ENCODE measurements around the gene MAP2K6. TPM values are rescaled to one million over a fixed set of nuclear protein-coding genes. Genes with fewer than 3 reads are reported as not detected.

Gene MAP2K6
- total RNA-seq, 2 donors from 2014 or later, result 5.4 to 14.1 TPM

GRCh38 chr17:69555056-69555455 is 140.6 kb downstream of the MAP2K6 start:
- H3K27ac ChIP-seq, result no peak overlapping the region
- DNase-seq (ENCODE audit: low spot score), result peak; percentile 6
- H3K9me3 ChIP-seq, result no peaks in the 10 kb centered on the region
- no peaks in the 10 kb centered on the region for H3K36me3 ChIP-seq
- no peaks in the 10 kb centered on the region for H3K27me3 ChIP-seq (replicated peaks; ENCODE audit: insufficient read depth)
- 51% methylated on average over 2 of the region's 2 CpGs for WGBS
- intact Hi-C loops (cut with DNase I), result no loop called here
- H3K4me3 ChIP-seq, result no peak overlapping the region
- no peaks in the 10 kb centered on the region for H3K4me1 ChIP-seq (replicated peaks)
- TF ChIP-seq CTCF (IDR thresholded peaks at IDR 0.05) (no peak), POLR2AphosphoS5 (IDR thresholded peaks at IDR 0.05) (peak; percentile 56)

DNA sequence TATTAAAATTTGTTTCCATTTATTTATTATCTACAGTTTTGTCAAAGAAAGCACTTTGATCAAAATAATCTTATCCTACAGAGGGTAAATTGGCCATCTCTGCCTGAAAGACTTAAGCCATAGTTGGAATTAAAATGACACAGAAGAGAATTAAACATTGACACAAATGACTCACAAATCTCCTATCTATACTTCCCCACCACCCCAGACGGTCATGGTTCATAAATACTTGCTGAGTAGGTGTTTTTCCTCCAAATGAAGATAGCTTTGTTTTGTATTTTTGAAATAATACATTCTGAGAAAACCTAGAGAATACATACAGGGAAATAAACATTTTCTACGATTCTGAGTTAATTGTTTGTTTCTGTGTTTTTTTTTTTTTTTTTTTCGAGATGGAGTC is 142.8 kb downstream of the MAP2K6 start:
- H3K4me1 ChIP-seq (replicated peaks), result no peaks in the 10 kb centered on the region
- WGBS, result 80% methylated on average over 3 of the region's 3 CpGs
- intact Hi-C loops (cut with DNase I), result no loop called here
- no peaks in the 10 kb centered on the region for H3K27me3 ChIP-seq (replicated peaks; ENCODE audit: insufficient read depth)
- no peak overlapping the region for H3K27ac ChIP-seq
- no peaks in the 10 kb centered on the region for H3K9me3 ChIP-seq
- DNase-seq (ENCODE audit: low spot score), result no peak
- H3K36me3 ChIP-seq, result no peaks in the 10 kb centered on the region
- TF ChIP-seq POLR2AphosphoS5 (IDR thresholded peaks at IDR 0.05) (no peak), CTCF (IDR thresholded peaks at IDR 0.05) (no peak), POLR2A (IDR thresholded peaks at IDR 0.05) (no peak)
- no peak overlapping the region for H3K4me3 ChIP-seq

GRCh38 chr17:69558796-69559195 is 144.3 kb downstream of the MAP2K6 start:
- intact Hi-C loops (cut with DNase I), result no loop called here
- 68% methylated on average over 6 of the region's 6 CpGs for WGBS
- Histone ChIP-seq H3K4me1 (replicated peaks) (no peaks in the 10 kb centered on the region), H3K36me3 (no peaks in the 10 kb centered on the region), H3K27ac (no peak overlapping the region), H3K27me3 (replicated peaks; ENCODE audit: insufficient read depth) (no peaks in the 10 kb centered on the region), H3K4me3 (no peak overlapping the region), H3K9me3 (no peaks in the 10 kb centered on the region)
- TF ChIP-seq POLR2AphosphoS5 (IDR thresholded peaks at IDR 0.05) (no peak), POLR2A (IDR thresholded peaks at IDR 0.05) (no peak), CTCF (IDR thresholded peaks at IDR 0.05) (no peak)
- no peak for DNase-seq (ENCODE audit: low spot score)

- WGBS, result 19% methylated on average over 3 of the region's 3 CpGs
- TF ChIP-seq CTCF (IDR thresholded peaks at IDR 0.05) (no peak), POLR2A (IDR thresholded peaks at IDR 0.05) (no peak), POLR2AphosphoS5 (IDR thresholded peaks at IDR 0.05) (peak; percentile 10)
- DNase-seq (ENCODE audit: low spot score), result no peak
- H3K36me3 ChIP-seq, result no peaks in the 10 kb centered on the region
- intact Hi-C loops (cut with DNase I), result loop anchor here (10.0 kb wide), 1 partner anchor 1064 kb away; no protein-coding TSS in a partner anchor
- H3K4me3 ChIP-seq, result no peak overlapping the region
- H3K27me3 ChIP-seq (replicated peaks; ENCODE audit: insufficient read depth), result no peaks in the 10 kb centered on the region
- H3K27ac ChIP-seq, result no peak overlapping the region
- H3K9me3 ChIP-seq, result no peaks in the 10 kb centered on the region
- H3K4me1 ChIP-seq (replicated peaks), result no peaks in the 10 kb centered on the region
These were observed 146.5 kb downstream of the MAP2K6 start for GRCh38 chr17:69560987-69561441.

DNA sequence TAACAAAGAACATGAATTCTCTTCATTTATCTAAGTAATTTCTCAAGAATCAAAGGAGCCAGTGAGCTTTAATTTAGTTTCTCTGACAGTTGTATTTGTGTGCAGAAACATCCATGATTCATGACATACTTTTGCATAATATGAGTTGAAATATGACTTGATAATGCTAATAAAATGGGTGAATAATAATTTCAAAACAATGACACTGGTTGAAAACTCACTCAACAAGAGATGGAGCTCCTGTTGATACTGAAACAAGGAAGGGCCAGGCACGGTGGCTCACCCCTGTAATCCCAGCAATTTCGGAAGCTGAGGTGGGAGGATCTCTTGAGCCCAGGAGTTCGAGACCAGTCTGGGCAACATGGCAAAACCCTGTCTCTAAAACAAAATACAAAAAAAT is 147.0 kb downstream of the MAP2K6 start:
- Histone ChIP-seq H3K27me3 (replicated peaks; ENCODE audit: insufficient read depth) (no peaks in the 10 kb centered on the region), H3K36me3 (no peaks in the 10 kb centered on the region), H3K4me3 (no peak overlapping the region), H3K4me1 (replicated peaks) (no peaks in the 10 kb centered on the region), H3K9me3 (no peaks in the 10 kb centered on the region), H3K27ac (no peak overlapping the region)
- intact Hi-C loops (cut with DNase I), result loop anchor here (10.0 kb wide), 1 partner anchor 1063 kb away; no protein-coding TSS in a partner anchor
- no peak for DNase-seq (ENCODE audit: low spot score)
- WGBS, result 81% methylated on average over 3 of the region's 3 CpGs
- TF ChIP-seq POLR2AphosphoS5 (IDR thresholded peaks at IDR 0.05), result no peak
